Pancreas (tissue), 10 donors: ENCODE measurements around the gene CLTCL1. TPM values are rescaled to one million over a fixed set of nuclear protein-coding genes. Genes with fewer than 3 reads are reported as not detected.

ENCODE experiments used
- ATAC-seq, 4 donors: fragments of 200-7000 bp; cut with Tn5 transposase; one replicate each; pipeline versions ENCODE4 v1.8.0 to v1.9.1; 2020; ENCODE audit warnings: mild to moderate bottlenecking in 4 of 4, moderate library complexity in 4 of 4
- DNase-seq, 6 donors: peaks; one replicate each; pipeline ENCODE4 v3.0.0-alpha.2; 2020
- FAIRE-seq: peaks from 2 replicates; lab custom pipeline; 2012; peaks lifted over from hg19 to GRCh38; lab: Jason Lieb, UNC
- H3K27ac ChIP-seq, 4 donors: fragments of 200-600 bp; sonication (generic); 1 replicate in 3 of 4; 2 replicates in 1 of 4; pipeline versions ENCODE4 v1.5.0 to v1.8.0; 2020
- H3K27me3 ChIP-seq, 4 donors: fragments of 200-600 bp; one replicate each; pipeline ENCODE4 v1.8.0; 2021
- H3K36me3 ChIP-seq, 3 donors: fragments of 200-600 bp; sonication (generic) in 1 of 3; one replicate each; pipeline versions ENCODE4 v1.5.0 to v1.8.0; 2020 to 2021
- H3K4me1 ChIP-seq, 3 donors: fragments of 200-600 bp; one replicate each; pipeline ENCODE4 v1.8.0; 2021
- H3K4me3 ChIP-seq, 4 donors: fragments of 200-600 bp; sonication (generic) in 2 of 4; one replicate each; pipeline versions ENCODE4 v1.5.0 to v1.8.0; 2020 to 2021
- H3K9me3 ChIP-seq, 4 donors: fragments of 200-600 bp; one replicate each; pipeline ENCODE4 v1.8.0; 2021
- CTCF ChIP-seq, 4 donors: fragments of 200-600 bp; sonication (generic) in 3 of 4; IDR thresholded peaks; one replicate each; pipeline versions ENCODE4 v1.5.0 to v1.8.0; 2021; ENCODE audit warnings: antibody characterized with exemption in 4 of 4
- WGBS, 2 donors: extraction: QIAGEN DNeasy Blood & Tissue Kit; methylation state at CpG; one replicate each; pipeline ENCODE4 v1.1.7; 2013; 5-methylcytosine and 5-hydroxymethylcytosine counted together
- intact Hi-C, 3 donors: fragments of 100-400 bp; cut with DNase I; formaldehyde crosslinking; loops; one replicate each; pipeline versions ENCODE4 v1.11.1 to v1.14.2; 2022
- polyA plus RNA-seq, 2 donors: library from polyadenylated mRNA; stranded (reverse); fragments of 200-250 nt; gene quantifications; one replicate each; pipeline ENCODE4 v1.2.3, GENCODE V29; 2013
- total RNA-seq, 6 donors: library from RNA; stranded (reverse); fragmentation: NEBNext Ultra II Directional in 4 of 6; extraction: Animal tissue kit (Norgen Biotek cat#: 25700) in 4 of 6; gene quantifications; one replicate each; pipeline versions ENCODE4 v1.2.1 to v1.2.4, GENCODE V29; 2021 to 2023
- donor health status: healthy with polysubstance abuse.
- donor health status: DM: no; HTN: no; CAD: no; lungs with moderate emphysema.
- donor health status: DM: no; HTN: no; CAD: no.
- donor health status: control.
- donor health status: control.
- donor health status: Bipolar disorder and iron deficiency.
- donor health status: DM: yes; HTN: yes; CAD: no.
- donor health status: DM: no; HTN: no; CAD: no.
- donor health status: DM: no; HTN: no; CAD: no.
- donor health status: DM: yes; HTN: yes; CAD: no.

Gene CLTCL1
- total and polyA plus RNA-seq, 8 donors, result 1.7 to 6.4 (median 2.2) TPM

- Histone ChIP-seq H3K9me3 (no peaks in the 10 kb centered on the region), H3K4me3 (no peak overlapping the region), H3K27ac (no peak overlapping the region), H3K4me1 (no peaks in the 10 kb centered on the region), H3K27me3 (no peaks in the 10 kb centered on the region), H3K36me3 (peaks cover 0 to 4% (median 0%) of the 10 kb centered on the region in 3 donors)
- WGBS, 2 donors, result 81 to 91% methylated on average over 11 of the region's 11 CpGs
- no peak for FAIRE-seq
- TF ChIP-seq CTCF (IDR thresholded peaks at IDR 0.05), result no peak
- no peak for DNase-seq
- intact Hi-C loops, result loop anchor here in 1 of 3 donors (10.0 kb wide), 2 partner anchors 88 to 132 kb away; partner anchors contain the start of gene TSSK2
- no peak for ATAC-seq
Observed at GRCh38 chr22:19222242-19223005, 69.1 kb downstream of the CLTCL1 start.

GRCh38 chr22:19220867-19221266 lies 70.7 kb downstream of the CLTCL1 start:
- no peak for TF ChIP-seq CTCF (IDR thresholded peaks at IDR 0.05)
- WGBS, 2 donors, result 83 to 86% methylated on average over 3 of the region's 3 CpGs
- no peaks in the 10 kb centered on the region for H3K9me3 ChIP-seq
- no peak for ATAC-seq
- intact Hi-C loops, result loop anchor here in 1 of 3 donors (10.0 kb wide), 2 partner anchors 86 to 134 kb away; partner anchors contain the start of gene TSSK2
- peaks cover 0 to 4% (median 0%) of the 10 kb centered on the region in 3 donors for H3K36me3 ChIP-seq
- H3K27ac ChIP-seq, result no peak overlapping the region
- no peaks in the 10 kb centered on the region for H3K4me1 ChIP-seq
- DNase-seq, result no peak
- H3K4me3 ChIP-seq, result no peak overlapping the region
- no peak for FAIRE-seq
- H3K27me3 ChIP-seq, result no peaks in the 10 kb centered on the region

- TF ChIP-seq CTCF (IDR thresholded peaks at IDR 0.05), result no peak
- Histone ChIP-seq H3K4me3 (no peak overlapping the region), H3K9me3 (no peaks in the 10 kb centered on the region), H3K27me3 (no peaks in the 10 kb centered on the region), H3K27ac (no peak overlapping the region), H3K36me3 (peaks cover 0 to 4% (median 0%) of the 10 kb centered on the region in 3 donors), H3K4me1 (no peaks in the 10 kb centered on the region)
- FAIRE-seq (no peak), ATAC-seq (no peak), DNase-seq (no peak)
- WGBS, 2 donors, result 59 to 64% methylated on average over 5 of the region's 5 CpGs
- intact Hi-C loops, result no loop called here
Observed at GRCh38 chr22:19218541-19219233, 72.8 kb downstream of the CLTCL1 start.

GRCh38 chr22:19216579-19216978 lies 74.9 kb downstream of the CLTCL1 start:
- Histone ChIP-seq H3K4me3 (no peak overlapping the region), H3K27ac (no peak overlapping the region), H3K9me3 (no peaks in the 10 kb centered on the region), H3K36me3 (peaks cover 0 to 4% (median 0%) of the 10 kb centered on the region in 3 donors), H3K27me3 (no peaks in the 10 kb centered on the region), H3K4me1 (no peaks in the 10 kb centered on the region)
- FAIRE-seq (no peak), DNase-seq (no peak), ATAC-seq (no peak)
- no peak for TF ChIP-seq CTCF (IDR thresholded peaks at IDR 0.05)
- intact Hi-C loops, result no loop called here
- 84 to 91% methylated on average over 5 of the region's 5 CpGs for WGBS, 2 donors
